Bone marrow (tissue), 2 donors: Measurements from ENCODE around the gene TMEM175.
"Not testable (repeated sequence)": the region's sequence is repeated elsewhere in the genome, so short reads cannot be mapped to it uniquely, and the experiment has no call there.

ENCODE experiments used
- DNase-seq, 2 donors: peaks; one replicate each; lab custom pipeline; 2025; lab: John Stamatoyannopoulos, UW

TMEM175 gene

DNA sequence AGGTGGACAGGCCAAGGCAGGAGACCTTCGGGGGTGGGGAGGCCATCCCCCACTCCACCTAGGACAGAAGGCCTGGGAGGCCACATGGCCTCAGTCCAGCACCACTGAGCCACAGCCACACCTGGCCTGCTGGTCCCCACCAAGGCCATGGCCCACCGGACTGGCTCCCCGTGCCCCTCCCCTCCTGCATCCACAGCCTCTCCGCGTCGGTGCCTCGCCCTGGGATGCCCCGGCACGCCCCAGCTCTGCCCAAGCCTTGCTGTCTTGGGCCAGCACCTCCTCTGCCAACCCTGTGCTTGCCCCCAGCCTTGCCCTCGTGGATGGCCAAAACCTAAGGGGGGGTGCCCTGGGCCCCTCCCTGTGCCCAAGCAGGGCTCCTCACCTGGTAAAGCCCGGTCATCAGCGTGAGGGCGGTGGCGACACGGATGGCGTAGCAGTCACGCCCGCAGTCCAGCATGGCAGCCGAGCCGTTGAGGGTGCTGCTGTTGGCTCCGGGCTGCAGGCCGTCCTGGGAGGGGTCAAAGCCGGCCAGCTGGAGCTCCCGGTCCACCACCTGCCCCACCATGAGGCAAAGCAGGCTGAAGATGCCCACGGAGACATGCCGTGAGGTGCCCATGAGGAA, 58.6 kb downstream of the TMEM175 start:
- DNase-seq, result no peak

DNA sequence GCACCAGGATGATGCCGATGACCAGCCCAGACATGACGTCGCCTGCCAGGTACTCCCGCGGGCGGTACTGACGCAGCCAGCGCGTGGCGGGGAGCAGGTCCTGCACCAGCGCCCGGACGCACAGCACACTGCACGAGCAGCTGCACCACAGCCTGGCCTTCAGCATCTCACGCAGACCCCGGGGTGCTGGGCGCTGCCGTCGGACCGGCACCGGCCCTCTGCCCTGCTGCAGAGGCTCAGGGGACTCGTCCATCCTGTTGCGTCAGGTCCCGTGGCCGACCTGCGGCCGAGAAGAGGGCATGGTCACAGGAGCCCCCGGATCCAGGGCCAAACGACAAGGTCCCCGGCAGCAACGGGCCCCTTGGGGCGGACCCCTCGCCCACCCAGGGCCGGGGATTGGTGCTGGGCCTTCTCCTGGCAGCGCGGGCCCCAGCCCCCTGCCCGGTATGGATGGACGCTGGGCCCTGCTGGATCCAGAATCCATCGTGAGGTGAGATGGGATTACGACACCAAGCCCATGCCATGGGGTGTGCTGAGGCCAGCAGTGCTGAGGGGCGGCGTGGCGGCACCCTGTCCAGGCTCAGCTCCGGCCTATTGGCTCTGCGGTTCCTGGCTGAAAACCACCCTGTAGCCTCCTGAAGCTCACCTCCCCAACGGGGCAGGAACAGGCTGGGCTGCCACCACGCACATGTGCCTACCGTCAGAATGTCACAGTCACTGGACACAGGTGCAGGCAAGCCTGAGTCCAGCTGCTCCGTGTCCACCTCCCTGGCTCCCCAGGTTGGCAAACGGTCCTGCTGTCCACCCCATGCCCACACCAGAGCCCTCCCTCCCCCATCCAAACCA, 59.4 kb downstream of the TMEM175 start:
- DNase-seq, result no peak

DNA sequence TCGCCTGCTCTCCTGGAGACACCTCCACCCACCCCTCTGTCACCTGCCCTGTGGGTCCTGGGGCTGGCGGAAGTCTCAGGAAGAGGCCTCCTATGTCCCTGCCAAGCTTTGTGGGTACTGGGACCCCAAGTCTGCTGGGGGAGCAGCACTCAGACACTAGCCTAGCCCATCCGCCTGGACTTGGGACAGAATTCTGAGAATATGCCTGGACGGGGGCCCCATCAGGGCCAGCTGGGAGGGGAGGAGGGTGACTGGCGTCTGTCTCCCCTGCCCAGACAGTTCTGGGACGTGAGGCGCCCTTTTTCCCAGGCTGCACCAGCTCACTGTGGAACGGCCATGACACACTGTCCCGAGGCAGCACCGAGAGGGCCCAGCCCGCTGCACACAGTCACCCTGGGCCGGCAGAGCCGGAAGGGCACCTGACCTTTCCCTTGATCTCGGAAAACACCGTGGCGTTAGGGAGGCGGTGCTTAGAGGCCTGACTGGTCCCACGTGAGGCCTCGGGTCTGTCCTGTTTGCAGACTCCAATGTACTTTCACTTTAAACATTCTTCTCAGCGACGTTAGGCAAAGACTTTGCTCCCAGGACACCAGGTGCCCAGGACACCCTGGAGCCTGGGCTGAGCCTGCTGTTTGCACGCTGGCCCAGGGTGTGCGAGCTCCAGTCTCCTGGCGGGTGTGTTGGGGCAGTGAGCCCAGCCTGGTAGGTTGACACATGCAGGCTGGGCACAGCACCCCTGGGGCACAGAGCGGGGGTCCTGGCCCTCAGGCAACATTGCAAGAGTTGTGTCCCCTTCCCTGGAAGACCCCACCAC, 60.2 kb downstream of the TMEM175 start:
- no peak for DNase-seq

DNA sequence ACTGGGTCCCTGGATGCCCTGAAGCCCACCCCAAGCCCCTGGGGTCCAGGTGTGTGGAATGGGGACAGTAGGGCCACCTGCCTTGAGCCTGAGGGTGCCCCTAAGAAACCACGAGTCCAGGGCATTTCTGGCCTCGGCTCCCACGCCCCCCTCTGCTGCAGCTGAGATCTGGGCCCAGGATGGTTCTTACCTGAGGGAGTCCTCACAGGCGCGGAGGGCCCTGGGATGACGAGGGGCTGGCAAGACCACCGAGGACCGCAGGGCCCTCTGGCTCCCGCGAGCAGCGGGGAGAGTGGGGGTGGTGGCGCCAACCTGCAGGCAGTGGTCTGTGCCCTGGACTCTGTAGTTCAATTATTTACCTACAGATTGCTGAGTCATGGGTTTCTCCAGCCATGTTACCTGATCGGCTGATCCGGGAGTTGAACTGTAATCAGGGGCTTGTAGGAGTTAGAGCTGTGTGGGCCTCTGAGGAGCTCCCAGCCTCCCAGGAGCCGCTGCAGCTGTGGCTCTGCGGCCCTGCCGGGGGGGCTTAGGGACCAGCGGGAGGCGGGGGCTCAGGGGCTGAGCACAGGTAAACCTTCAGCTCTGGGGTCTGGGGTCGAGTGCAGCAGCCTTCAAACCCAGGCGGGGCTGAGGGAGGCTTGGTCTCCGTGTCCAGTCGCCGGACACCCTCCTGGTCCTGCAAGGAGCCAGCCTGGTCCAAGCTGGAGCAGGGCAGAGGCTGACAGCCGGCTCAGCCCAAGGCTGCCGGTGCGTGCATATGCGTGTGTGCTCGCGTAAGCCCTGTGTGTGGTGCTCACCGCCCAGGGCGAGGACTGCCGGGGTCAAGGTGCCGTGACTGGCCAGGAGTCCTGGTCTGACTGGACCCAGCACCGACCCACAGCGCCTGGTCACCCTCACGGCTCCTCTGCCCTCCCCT, 61.1 kb downstream of the TMEM175 start, which contains the start of gene SLC26A1:
TSS of gene SLC26A1 (minus strand) at position 294 of the 919 bp plus-strand sequence. CDS start 1,701 bp downstream, outside the sequence.
- no peak for DNase-seq

DNA sequence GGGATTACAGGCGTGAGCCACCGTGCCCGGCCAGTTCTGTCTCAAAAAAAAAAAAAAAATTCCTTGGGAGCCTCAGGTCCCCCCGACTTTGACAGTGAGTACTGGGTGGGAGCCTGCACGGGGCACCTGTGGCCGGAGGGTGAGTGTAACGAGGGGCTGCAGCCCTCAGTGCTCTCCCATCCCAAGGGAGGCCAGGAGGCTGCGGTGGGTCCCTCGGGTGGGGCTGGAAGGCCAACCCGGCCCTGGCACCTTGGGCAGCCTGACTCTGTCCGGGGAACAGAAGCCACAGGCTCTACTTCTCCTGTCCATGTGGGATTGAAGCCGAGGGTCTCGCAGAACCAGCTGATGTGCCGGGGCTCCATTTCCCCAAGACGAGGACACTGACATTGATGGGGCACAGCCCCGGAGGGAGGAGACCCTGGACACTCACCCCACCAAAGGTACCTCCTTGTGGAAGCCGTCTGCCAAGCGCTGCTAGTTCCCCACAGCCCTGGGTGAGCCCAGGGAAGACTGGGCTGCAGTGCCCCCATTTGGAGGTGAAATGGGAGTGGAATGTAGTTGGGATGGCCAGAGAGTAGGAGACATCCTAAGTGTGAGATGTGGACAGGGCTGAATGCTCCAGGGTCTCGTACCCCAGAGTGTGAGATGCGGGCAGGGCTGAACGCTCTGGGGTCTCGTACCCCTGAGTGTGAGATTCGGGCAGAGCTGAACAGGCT, 63.2 kb downstream of the TMEM175 start:
- no peak for DNase-seq

DNA sequence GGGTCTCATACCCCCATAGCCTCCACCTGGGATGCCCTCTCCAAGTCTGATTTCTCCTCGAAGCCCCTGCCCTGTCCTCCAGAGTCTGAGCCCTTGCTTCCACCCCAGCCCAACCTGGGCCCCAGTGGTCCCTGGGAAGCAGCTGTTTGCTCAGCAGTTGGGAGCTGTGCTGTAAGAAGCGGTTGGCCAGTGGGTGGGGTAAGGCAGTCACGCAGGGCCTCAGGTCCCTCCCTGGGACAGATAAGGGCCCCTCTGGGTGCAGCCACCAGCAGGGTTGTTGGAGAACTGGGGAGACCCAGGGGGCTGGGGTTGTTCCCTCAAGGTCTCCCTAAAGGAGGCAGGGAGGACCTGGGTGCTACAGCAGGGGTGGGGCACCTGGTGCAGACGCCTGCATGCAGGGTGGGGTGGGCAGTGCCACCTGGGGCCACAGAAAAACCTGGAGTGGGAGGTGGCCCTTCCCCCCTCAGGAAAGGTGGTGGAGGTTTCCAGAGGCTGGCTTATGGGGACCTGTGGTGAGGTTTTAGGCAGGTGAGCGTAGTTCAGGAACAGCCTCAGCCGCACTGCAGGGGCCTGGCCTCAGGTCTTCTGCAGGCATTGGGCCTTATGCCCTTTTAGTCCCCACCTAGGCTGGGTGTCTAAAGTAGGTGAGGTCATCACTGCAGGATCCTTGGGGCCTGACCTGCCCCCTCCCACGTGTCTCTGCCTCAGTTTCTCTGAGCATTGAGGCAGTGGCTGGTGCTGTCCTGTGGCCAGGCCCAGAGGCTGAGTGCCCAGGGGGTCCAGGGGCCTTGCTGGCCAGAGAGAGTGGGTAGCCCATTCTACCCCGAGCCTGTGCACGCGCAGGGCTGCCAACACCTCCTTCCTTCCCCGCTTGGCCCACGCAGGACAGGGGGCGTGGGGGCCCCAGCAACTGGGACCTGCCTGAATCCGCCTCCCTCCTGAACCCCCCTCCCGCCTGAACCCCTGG, 64.1 kb downstream of the TMEM175 start:
- no peak for DNase-seq

DNA sequence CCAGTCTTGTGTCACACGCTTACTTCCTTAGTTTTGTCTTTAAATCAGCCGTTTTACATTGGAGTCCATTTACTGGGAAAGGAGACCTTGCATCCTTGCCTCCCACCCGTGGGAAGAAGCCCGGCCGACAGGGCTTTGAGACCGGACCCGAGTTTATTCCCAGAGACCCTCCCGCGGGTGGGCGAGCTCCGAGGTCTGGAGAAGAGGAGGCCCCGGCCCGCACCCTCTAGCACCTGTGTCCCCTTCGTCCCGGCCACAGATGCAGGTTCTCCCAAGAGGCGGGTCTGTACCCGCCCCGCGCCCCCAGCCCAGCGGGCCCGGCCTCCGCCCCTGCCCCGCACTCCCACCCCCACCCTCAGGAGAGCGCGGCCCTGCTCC, 64.7 kb downstream of the TMEM175 start:
- DNase-seq, result no peak

DNA sequence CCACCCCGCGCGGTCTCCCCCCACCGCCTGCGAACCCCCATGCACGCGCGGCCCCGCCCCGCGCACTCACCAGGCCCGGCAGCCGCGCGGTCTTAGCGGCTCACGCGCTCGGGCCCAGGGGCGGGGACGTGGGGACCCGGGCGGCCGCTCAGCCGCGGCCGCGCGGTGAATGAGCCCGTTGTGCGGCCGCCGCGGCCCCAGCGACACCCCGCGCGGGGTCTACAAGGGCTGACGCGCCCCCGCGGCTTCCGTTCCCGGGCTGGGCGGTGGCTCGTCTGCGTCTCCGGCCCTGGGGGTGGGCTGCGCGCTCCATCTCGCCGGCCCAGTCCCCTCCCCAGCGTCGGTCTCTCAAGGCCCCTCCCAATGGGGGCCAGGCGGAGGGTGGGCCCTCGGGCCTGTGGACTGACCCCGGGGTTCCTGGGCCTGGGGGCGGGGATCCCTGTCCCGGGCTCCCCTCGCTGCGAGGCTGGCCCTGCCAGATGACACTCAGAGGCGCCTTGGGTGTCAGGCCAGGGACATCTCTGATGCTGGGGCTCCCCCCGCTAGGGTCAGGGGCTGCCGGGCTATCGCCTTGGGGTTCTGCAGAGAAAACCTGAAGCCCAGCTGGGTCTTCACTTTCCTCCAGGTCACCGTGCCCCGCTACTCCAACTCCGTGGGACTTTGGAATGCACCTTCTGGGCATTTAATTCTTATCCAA, 65.3 kb downstream of the TMEM175 start:
- no peak for DNase-seq

DNA sequence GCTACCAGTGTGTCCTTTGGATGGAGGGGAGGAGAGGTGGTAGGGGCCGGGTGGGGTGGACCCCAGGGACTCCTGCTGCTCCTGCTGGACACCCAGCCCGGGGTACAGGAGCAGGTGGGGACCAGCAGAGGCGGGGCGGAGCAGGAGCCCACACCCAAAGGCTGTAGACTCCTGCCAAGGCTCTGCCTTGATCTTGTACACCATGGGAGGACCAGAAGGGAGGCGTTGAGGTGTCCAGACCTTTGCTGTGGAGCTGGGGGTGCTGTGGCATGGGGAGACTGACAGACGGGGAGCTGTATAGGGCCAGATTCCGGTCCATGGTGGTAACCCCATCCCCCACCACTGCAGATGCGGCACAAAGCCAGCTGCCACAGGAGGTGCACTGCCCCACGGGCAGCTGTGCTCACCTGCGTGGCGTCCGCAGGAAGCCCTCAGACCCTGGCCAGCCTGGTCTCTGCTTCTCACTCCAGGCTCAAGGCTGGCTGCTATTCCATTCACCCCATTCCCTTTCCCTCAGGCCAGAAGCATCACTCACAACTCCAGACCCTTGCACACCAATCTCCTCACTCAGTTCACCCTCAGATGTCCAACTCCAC, 65.9 kb downstream of the TMEM175 start:
- DNase-seq, result no peak

DNA sequence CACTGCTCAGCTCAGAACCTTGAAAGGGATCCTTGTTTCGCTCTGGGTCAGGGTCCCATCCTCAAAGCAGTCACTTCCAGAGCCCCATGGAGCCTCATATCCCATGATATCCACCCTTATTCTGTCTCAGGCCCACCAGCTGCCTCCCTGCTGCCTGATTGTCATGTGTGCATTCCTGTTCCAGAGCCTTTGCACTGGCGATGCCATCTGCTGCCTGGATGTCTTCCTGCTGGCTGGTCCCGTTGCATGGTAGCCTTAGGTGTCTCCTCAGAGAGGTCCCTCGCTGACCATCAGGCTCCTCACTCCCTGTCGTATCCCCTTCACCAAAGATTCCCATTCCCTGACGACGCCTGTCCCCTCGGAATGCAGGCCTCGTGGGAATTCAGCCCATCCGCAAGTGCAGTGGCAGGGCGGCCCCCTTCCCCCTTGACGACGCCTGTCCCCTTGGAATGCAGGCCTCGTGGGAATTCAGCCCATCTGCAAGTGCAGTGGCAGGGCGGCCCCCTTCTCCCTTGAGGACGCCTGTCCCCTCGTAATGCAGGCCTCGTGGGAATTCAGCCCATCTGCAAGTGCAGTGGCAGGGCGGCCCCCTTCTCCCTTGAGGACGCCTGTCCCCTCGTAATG, 67.1 kb downstream of the TMEM175 start:
- not testable (repeated sequence) for DNase-seq

DNA sequence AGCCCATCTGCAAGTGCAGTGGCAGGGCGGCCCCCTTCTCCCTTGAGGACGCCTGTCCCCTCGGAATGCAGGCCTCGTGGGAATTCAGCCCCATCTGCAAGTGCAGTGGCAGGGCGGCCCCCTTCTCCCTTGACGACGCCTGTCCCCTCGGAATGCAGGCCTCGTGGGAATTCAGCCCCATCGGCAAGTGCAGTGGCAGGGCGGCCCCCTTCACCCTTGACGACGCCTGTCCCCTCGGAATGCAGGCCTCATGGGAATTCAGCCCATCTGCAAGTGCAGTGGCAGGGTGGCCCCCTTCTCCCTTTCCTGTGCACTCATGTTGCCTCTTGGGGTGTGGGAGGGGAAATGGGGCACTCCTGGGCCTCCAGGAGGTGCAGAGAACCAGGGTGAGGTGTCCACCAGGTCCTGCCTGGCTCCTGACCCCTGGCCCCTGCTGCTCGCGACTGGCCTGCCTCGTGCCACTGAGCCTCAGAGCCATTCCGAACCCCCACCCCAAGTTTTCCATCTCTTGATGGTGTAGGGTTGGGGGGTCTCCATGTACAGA, 67.7 kb downstream of the TMEM175 start:
- DNase-seq, result no peak

DNA sequence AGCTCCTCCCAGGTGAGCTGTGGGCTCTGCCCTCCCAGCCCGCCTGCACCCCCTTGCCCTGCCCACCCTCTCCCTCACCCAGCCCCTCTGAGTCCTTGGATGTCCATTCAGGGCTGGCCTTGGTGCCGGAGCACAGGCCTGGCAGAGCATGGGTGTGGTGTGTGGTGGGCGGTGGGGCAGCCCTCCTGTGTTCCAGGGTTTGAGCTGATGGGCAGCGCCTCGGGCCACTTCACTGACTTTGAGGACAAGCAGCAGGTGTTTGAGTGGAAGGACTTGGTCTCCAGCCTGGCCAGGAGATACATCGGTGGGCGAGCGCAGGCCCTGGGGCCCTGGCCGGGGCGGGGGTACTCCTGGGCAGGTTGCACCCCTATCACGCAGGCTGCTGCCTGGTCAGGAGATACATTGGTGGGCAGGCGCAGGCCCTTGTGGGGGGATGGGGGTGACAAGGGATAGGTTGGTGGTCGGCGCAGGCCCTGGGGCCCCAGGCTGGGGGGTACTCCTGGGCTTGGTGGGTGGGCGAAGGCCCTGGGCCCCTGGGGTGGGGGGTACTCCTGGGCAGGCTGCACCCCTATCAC, 68.5 kb downstream of the TMEM175 start:
- no peak for DNase-seq

DNA sequence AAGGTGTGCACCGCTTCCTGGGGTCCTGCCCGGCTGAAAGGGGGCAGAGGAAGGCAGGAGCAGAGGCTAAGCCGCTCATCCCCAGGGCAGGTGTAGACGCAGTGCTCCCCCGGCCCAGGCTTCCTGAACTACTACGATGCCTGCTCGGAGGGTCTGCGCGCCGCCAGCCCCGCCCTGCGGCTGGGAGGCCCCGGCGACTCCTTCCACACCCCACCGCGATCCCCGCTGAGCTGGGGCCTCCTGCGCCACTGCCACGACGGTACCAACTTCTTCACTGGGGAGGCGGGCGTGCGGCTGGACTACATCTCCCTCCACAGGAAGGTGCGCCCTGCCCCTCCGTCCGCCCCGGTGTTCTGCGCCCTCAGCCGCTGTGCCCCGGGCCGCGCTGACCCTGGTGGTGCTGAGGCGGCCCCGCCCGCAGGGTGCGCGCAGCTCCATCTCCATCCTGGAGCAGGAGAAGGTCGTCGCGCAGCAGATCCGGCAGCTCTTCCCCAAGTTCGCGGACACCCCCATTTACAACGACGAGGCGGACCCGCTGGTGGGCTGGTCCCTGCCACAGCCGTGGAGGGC, 69.4 kb downstream of the TMEM175 start:
- no peak for DNase-seq

DNA sequence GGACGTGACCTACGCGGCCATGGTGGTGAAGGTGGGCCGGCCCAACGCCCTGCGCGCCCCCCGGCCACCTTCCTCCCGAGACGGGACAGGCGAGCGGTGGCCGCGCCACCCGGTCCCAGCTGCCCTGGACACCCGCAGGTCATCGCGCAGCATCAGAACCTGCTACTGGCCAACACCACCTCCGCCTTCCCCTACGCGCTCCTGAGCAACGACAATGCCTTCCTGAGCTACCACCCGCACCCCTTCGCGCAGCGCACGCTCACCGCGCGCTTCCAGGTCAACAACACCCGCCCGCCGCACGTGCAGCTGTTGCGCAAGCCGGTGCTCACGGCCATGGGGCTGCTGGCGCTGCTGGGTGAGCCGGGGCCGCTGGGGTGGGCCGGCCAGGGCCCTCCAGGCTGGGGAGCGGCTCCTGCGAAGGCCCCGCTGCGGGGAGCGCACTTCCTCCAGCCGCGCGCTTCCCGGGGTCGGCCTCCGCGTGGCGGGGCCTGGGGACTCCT, 69.9 kb downstream of the TMEM175 start:
- DNase-seq, result no peak

DNA sequence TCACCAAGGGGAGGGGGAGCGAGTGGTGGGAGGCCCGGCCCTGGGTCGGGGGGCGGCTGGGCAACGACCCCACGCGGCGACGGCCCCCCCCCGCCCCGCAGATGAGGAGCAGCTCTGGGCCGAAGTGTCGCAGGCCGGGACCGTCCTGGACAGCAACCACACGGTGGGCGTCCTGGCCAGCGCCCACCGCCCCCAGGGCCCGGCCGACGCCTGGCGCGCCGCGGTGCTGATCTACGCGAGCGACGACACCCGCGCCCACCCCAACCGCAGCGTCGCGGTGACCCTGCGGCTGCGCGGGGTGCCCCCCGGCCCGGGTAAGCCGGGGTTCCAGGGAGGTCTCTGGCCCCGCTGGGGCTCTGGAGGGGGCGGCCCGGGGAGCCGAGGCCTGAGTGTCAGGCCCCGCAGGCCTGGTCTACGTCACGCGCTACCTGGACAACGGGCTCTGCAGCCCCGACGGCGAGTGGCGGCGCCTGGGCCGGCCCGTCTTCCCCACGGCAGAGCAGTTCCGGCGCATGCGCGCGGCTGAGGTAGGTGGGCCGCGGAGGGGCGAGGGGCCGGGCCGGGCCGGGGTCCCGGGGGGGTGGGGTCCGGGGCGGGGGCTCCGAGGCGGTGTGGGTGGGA, 70.5 kb downstream of the TMEM175 start:
- DNase-seq, result no peak

DNA sequence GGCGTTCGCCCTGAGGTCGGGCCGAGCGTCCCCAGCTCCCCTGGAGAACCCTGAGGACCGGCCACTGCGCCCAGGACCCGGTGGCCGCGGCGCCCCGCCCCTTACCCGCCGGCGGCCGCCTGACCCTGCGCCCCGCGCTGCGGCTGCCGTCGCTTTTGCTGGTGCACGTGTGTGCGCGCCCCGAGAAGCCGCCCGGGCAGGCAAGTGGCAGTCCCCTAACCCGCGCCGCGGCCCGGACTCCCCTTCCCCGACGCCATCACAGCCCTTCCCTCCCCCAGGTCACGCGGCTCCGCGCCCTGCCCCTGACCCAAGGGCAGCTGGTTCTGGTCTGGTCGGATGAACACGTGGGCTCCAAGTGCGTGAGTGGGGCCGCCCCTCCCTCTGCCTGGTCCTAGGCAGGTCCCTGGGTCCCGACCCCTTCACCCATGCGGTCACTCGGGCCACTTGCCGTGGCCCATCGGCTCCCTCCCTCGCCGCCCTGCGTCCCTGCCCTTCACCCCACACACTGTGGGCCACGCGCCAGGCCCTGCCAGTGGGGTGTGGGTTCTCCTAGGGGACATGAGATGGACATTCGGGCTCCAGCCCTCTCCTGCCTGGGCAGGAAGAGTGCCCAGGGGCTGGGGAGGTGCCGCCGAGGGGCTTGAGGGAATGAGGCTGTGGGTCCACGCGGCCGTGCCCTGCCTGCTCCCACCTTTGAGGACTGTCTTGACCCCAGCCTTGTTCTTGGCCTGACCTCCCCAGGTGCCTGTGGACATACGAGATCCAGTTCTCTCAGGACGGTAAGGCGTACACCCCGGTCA, 71.2 kb downstream of the TMEM175 start:
- DNase-seq, result no peak
